GM12878 (cell line): ENCODE data around the gene PRM3. TPM values are rescaled to one million over a fixed set of nuclear protein-coding genes. Genes with fewer than 3 reads are reported as not detected.
A peak's percentile ranks its signal among the peaks of the same experiment; 100 is the strongest.

Experiments used
- CBX5 ChIP-seq: sonication (generic); IDR thresholded peaks from 2 replicates; pipeline ENCODE4 v1.6.1; 2016; ENCODE audit warnings: low read depth, moderate library complexity, mild to moderate bottlenecking, inconsistent platforms
- CEBPB ChIP-seq, 2 experiments: fragments of 150-350 bp in 1 of 2; IDR thresholded peaks; 2 replicates each; pipeline ENCODE4 v1.6.1; 2012 to 2014; ENCODE audit warnings: low read depth in 2 of 2, low read length in 2 of 2, borderline replicate concordance in 1 of 2, inconsistent platforms in 1 of 2
- DPF2 ChIP-seq: fragments of 450-650 bp; IDR thresholded peaks from 2 replicates; pipeline ENCODE4 v1.6.1; 2017; ENCODE audit warnings: mild to moderate bottlenecking
- EED ChIP-seq: sonication (generic); IDR thresholded peaks from 2 replicates; pipeline ENCODE4 v1.6.1; 2016; ENCODE audit warnings: antibody characterized with exemption, low read depth
- IKZF2 ChIP-seq, 2 experiments: fragments of 450-650 bp; IDR thresholded peaks; 2 replicates each; pipeline ENCODE4 v1.6.1; 2017; ENCODE audit warnings: mild to moderate bottlenecking in 2 of 2, moderate library complexity in 2 of 2
- JUNB ChIP-seq: IDR thresholded peaks from 2 replicates; pipeline ENCODE4 v1.6.1; 2016; ENCODE audit warnings: antibody characterized with exemption, mild to moderate bottlenecking
- LARP7 ChIP-seq: fragments of 450-650 bp; IDR thresholded peaks from 2 replicates; pipeline ENCODE4 v1.6.1; 2017; ENCODE audit warnings: mild to moderate bottlenecking
- MYC ChIP-seq: IDR thresholded peaks from 2 replicates; pipeline ENCODE4 v1.6.1; 2011; ENCODE audit warnings: mild to moderate bottlenecking, low read length, moderate library complexity, inconsistent platforms; ENCODE audit not compliant: insufficient read depth, insufficient replicate concordance, insufficient read length, severe bottlenecking
- NBN ChIP-seq: fragments of 450-650 bp; IDR thresholded peaks from 2 replicates; pipeline ENCODE4 v1.6.1; 2016
- NFYA ChIP-seq: IDR thresholded peaks from 2 replicates; pipeline ENCODE4 v1.6.1; 2011; ENCODE audit warnings: low read depth, mild to moderate bottlenecking, low read length, improper control_type of control experiment, borderline replicate concordance
- RELA ChIP-seq: fragments of 450-650 bp; IDR thresholded peaks from 2 replicates; pipeline ENCODE4 v1.8.0; 2014; ENCODE audit warnings: borderline replicate concordance; ENCODE audit not compliant: partially characterized antibody
- SMAD1 ChIP-seq: fragments of 450-650 bp; IDR thresholded peaks from 2 replicates; pipeline ENCODE4 v1.6.1; 2018; ENCODE audit warnings: mild to moderate bottlenecking, low read depth; ENCODE audit not compliant: partially characterized antibody
- SMAD5 ChIP-seq: IDR thresholded peaks from 2 replicates; pipeline ENCODE4 v1.6.1; 2016; ENCODE audit warnings: antibody characterized with exemption, low read depth
- SMARCA5 ChIP-seq: fragments of 450-650 bp; IDR thresholded peaks from 2 replicates; pipeline ENCODE4 v1.6.1; 2017; ENCODE audit warnings: mild to moderate bottlenecking
- SPI1 ChIP-seq: IDR thresholded peaks from 2 replicates; pipeline ENCODE4 v1.6.1; 2011; ENCODE audit warnings: low read depth, mild to moderate bottlenecking, low read length, moderate library complexity, borderline replicate concordance; ENCODE audit not compliant: insufficient read depth
- TCF12 ChIP-seq: IDR thresholded peaks from 2 replicates; pipeline ENCODE4 v1.6.1; 2011; ENCODE audit warnings: low read depth, mild to moderate bottlenecking, low read length
- polyA plus RNA-seq, 11 experiments: library from polyadenylated mRNA; depleted of rRNA in 4 of 11; unstranded in 6 of 11; stranded (reverse) in 5 of 11; fragments of >200 nt; fragmentation: Nextera tagmentation in 4 of 11; fragmentation: Illumina TruSeq in 1 of 11; extraction: Ambion mirVana in 4 of 11; extraction: Trizol in 1 of 11; gene quantifications; 1 replicate in 1 of 11; 2 replicates in 10 of 11; pipeline versions ENCODE4 v1.2.1 to v1.2.3, GENCODE V29; 2011 to 2016; ENCODE audit warnings: inconsistent platforms in 2 of 11, missing spikeins in 2 of 11, low read depth in 1 of 11
- total RNA-seq, 4 experiments: library from RNA; depleted of rRNA in 3 of 4; stranded (reverse); fragments of >200 nt in 3 of 4; fragmentation: Illumina TruSeq in 1 of 4; extraction: Trizol in 1 of 4; gene quantifications; 2 replicates each; pipeline versions ENCODE4 v1.2.1 to v1.2.3, GENCODE V29; 2013 to 2021
- TF ChIP-seq, protein P1 (sequence below): fragments of 450-650 bp; IDR thresholded peaks from 2 replicates; pipeline ENCODE4 v1.6.1; 2018; ENCODE audit warnings: mild to moderate bottlenecking, low read depth, moderate library complexity; ENCODE audit not compliant: partially characterized antibody
- TF ChIP-seq, protein P2 (sequence below): fragments of 150-350 bp; IDR thresholded peaks from 2 replicates; pipeline ENCODE4 v1.6.1; 2014; ENCODE audit warnings: mild to moderate bottlenecking, low read depth, low read length
- TF ChIP-seq, protein P3 (sequence below): IDR thresholded peaks from 2 replicates; pipeline ENCODE4 v1.6.1; 2012; ENCODE audit warnings: low read length, inconsistent platforms
- TF ChIP-seq, protein P4 (sequence below): fragments of 450-650 bp; IDR thresholded peaks from 2 replicates; pipeline ENCODE4 v1.6.1; 2017; ENCODE audit warnings: mild to moderate bottlenecking, moderate library complexity

PRM3 gene
- total and polyA plus RNA-seq, 10 of the 15 experiments (the other 5 are each of a cell fraction or from before 2014, with no cell fraction given) = not detected

DNA sequence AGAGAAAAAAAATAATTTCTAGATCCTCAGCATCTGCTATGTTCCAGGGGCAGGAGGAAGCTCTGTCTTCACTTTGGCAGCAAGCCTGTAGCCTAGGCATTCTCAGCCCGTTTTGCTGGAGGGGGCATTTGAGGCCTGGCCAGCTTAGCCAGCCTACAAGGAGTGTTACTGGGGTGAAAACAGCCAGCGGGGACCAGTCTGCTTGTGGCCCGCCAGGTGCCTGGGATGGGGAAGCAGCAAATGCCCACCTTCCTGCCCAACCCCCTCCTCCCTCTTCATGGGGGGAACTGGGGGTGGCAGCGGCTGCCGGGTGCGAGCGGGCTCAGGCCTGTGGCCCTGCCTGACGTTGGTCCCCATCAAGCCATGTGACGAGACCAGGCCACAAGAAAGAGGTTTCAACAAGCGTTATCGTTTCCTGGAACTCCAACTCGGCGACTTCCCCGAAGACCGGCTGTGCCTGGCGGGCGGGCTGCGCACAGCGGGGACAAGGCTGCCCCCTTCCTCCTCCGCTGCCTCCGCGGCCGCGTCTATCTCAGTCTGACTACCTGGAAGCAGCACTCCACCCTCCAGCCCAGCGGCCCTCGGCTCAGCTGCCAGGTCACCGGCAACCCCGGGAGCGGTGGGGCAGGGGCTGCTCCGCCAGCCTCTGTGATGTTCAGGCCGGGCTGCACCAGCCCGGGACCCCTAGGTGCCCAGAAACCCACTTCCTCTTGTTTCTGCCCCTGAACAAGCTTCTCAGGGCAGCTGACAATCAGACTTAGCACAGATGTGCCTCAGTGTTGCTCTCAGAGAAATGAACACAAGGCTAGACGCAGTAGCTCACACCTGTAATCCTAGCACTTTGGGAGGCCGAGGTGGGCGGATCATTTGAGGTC lies 40.3 kb downstream of the PRM3 start (continued):
- TF ChIP-seq, protein P1, sequence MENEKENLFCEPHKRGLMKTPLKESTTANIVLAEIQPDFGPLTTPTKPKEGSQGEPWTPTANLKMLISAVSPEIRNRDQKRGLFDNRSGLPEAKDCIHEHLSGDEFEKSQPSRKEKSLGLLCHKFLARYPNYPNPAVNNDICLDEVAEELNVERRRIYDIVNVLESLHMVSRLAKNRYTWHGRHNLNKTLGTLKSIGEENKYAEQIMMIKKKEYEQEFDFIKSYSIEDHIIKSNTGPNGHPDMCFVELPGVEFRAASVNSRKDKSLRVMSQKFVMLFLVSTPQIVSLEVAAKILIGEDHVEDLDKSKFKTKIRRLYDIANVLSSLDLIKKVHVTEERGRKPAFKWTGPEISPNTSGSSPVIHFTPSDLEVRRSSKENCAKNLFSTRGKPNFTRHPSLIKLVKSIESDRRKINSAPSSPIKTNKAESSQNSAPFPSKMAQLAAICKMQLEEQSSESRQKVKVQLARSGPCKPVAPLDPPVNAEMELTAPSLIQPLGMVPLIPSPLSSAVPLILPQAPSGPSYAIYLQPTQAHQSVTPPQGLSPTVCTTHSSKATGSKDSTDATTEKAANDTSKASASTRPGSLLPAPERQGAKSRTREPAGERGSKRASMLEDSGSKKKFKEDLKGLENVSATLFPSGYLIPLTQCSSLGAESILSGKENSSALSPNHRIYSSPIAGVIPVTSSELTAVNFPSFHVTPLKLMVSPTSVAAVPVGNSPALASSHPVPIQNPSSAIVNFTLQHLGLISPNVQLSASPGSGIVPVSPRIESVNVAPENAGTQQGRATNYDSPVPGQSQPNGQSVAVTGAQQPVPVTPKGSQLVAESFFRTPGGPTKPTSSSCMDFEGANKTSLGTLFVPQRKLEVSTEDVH = no peak
- TF ChIP-seq CBX5 (0 out of 2 replicates have a peak, but pooled peaks have one; percentile 57), NBN (peak; percentile 47; the same call in 1 of the 2 replicates), SMAD1 (no peak), TCF12 (0 out of 2 replicates have a peak, but pooled peaks have one; percentile 3), LARP7 (peak; percentile 45; the same call in 1 of the 2 replicates), RELA (peak; percentile 66), SMARCA5 (0 out of 2 replicates have a peak, but pooled peaks have one; percentile 14), IKZF2 (IDR thresholded peaks at IDR 0.05) (peak; percentile 73 to 79), SMAD5 (no peak), SPI1 (peak; percentile 31; the same call in 1 of the 2 replicates), EED (peak; percentile 90; the same call in 1 of the 2 replicates), DPF2 (peak; percentile 72), JUNB (no peak; the same call in 1 of the 2 replicates), CEBPB (IDR thresholded peaks at IDR 0.05; ENCODE audit: borderline replicate concordance in 1 of 2, low read depth in 2 of 2, low read length in 2 of 2) (no peak), NFYA (no peak), MYC (peak; percentile 31)
- TF ChIP-seq, protein P2, sequence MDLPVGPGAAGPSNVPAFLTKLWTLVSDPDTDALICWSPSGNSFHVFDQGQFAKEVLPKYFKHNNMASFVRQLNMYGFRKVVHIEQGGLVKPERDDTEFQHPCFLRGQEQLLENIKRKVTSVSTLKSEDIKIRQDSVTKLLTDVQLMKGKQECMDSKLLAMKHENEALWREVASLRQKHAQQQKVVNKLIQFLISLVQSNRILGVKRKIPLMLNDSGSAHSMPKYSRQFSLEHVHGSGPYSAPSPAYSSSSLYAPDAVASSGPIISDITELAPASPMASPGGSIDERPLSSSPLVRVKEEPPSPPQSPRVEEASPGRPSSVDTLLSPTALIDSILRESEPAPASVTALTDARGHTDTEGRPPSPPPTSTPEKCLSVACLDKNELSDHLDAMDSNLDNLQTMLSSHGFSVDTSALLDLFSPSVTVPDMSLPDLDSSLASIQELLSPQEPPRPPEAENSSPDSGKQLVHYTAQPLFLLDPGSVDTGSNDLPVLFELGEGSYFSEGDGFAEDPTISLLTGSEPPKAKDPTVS = no peak
- TF ChIP-seq, protein P3, sequence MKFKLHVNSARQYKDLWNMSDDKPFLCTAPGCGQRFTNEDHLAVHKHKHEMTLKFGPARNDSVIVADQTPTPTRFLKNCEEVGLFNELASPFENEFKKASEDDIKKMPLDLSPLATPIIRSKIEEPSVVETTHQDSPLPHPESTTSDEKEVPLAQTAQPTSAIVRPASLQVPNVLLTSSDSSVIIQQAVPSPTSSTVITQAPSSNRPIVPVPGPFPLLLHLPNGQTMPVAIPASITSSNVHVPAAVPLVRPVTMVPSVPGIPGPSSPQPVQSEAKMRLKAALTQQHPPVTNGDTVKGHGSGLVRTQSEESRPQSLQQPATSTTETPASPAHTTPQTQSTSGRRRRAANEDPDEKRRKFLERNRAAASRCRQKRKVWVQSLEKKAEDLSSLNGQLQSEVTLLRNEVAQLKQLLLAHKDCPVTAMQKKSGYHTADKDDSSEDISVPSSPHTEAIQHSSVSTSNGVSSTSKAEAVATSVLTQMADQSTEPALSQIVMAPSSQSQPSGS = no peak
- TF ChIP-seq, protein P4, sequence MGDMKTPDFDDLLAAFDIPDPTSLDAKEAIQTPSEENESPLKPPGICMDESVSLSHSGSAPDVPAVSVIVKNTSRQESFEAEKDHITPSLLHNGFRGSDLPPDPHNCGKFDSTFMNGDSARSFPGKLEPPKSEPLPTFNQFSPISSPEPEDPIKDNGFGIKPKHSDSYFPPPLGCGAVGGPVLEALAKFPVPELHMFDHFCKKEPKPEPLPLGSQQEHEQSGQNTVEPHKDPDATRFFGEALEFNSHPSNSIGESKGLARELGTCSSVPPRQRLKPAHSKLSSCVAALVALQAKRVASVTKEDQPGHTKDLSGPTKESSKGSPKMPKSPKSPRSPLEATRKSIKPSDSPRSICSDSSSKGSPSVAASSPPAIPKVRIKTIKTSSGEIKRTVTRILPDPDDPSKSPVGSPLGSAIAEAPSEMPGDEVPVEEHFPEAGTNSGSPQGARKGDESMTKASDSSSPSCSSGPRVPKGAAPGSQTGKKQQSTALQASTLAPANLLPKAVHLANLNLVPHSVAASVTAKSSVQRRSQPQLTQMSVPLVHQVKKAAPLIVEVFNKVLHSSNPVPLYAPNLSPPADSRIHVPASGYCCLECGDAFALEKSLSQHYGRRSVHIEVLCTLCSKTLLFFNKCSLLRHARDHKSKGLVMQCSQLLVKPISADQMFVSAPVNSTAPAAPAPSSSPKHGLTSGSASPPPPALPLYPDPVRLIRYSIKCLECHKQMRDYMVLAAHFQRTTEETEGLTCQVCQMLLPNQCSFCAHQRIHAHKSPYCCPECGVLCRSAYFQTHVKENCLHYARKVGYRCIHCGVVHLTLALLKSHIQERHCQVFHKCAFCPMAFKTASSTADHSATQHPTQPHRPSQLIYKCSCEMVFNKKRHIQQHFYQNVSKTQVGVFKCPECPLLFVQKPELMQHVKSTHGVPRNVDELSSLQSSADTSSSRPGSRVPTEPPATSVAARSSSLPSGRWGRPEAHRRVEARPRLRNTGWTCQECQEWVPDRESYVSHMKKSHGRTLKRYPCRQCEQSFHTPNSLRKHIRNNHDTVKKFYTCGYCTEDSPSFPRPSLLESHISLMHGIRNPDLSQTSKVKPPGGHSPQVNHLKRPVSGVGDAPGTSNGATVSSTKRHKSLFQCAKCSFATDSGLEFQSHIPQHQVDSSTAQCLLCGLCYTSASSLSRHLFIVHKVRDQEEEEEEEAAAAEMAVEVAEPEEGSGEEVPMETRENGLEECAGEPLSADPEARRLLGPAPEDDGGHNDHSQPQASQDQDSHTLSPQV = 0 out of 2 replicates have a peak, but pooled peaks have one; percentile 52
